Measurements from ENCODE around the gene CFD. TPM values are rescaled to one million over a fixed set of nuclear protein-coding genes. Genes with fewer than 3 reads are reported as not detected.
A peak's percentile ranks its signal among the peaks of the same experiment; 100 is the strongest.

CFD gene
- total RNA-seq, 3 donors from 2014 or later = 43.1 to 209 (median 110) TPM

- DNase-seq (no peak), ATAC-seq (no peak)
- Histone ChIP-seq H3K9me3 (no peaks in the 10 kb centered on the region), H3K4me3 (no peak overlapping the region), H3K4me1 (ENCODE audit: low read depth) (no peaks in the 10 kb centered on the region), H3K36me3 (ENCODE audit: low read depth) (peaks cover 33% of the 10 kb centered on the region)
- no peak for TF ChIP-seq CTCF (IDR thresholded peaks at IDR 0.05)
- intact Hi-C loops (cut with DNase I, micrococcal nuclease) = no loop called here
These were observed 47.3 kb upstream of the CFD start for GRCh38 chr19:812049-812746.

GRCh38 chr19:812747-813218 lies 46.7 kb upstream of the CFD start:
- Histone ChIP-seq H3K9me3 (no peaks in the 10 kb centered on the region), H3K4me1 (ENCODE audit: low read depth) (no peaks in the 10 kb centered on the region), H3K4me3 (no peak overlapping the region), H3K36me3 (ENCODE audit: low read depth) (peaks cover 27% of the 10 kb centered on the region)
- DNase-seq (no peak), ATAC-seq (no peak)
- TF ChIP-seq CTCF (IDR thresholded peaks at IDR 0.05) = no peak
- intact Hi-C loops (cut with DNase I, micrococcal nuclease) = no loop called here

GRCh38 chr19:813219-814151 lies 46.0 kb upstream of the CFD start:
- no peaks in the 10 kb centered on the region for H3K9me3 ChIP-seq
- H3K36me3 ChIP-seq (ENCODE audit: low read depth) = peaks cover 20% of the 10 kb centered on the region
- ATAC-seq (peak; percentile 24), DNase-seq (no peak)
- no peak for TF ChIP-seq CTCF (IDR thresholded peaks at IDR 0.05)
- intact Hi-C loops (cut with DNase I, micrococcal nuclease) = no loop called here
- H3K4me1 ChIP-seq (ENCODE audit: low read depth) = no peaks in the 10 kb centered on the region
- no peak overlapping the region for H3K4me3 ChIP-seq

GRCh38 chr19:814152-815078 lies 45.0 kb upstream of the CFD start:
- TF ChIP-seq CTCF (IDR thresholded peaks at IDR 0.05) = no peak
- DNase-seq = no peak
- no peaks in the 10 kb centered on the region for H3K9me3 ChIP-seq
- intact Hi-C loops (cut with DNase I, micrococcal nuclease) = no loop called here
- ATAC-seq = peak; percentile 23
- H3K4me1 ChIP-seq (ENCODE audit: low read depth) = no peaks in the 10 kb centered on the region
- peaks cover 12% of the 10 kb centered on the region for H3K36me3 ChIP-seq (ENCODE audit: low read depth)
- H3K4me3 ChIP-seq = no peak overlapping the region
